OCI-LY1 (cell line): Measurements from ENCODE around the gene TP53TG5.

Experiments
- H2AFZ ChIP-seq: fragments of 200-600 bp; sonication (generic), shearing (Covaris generic); 2 replicates; pipeline ENCODE4 v1.6.0; 2014; ENCODE audit warnings: antibody characterized with exemption, mild to moderate bottlenecking, low read length
- H3F3A ChIP-seq: fragments of 200-600 bp; sonication (generic), shearing (Covaris generic); 2 replicates; pipeline ENCODE4 v1.6.0; 2014; ENCODE audit warnings: mild to moderate bottlenecking, antibody characterized with exemption, low read length, moderate library complexity; ENCODE audit not compliant: insufficient read depth
- H3K27ac ChIP-seq: fragments of 200-600 bp; sonication (generic); 2 replicates; pipeline ENCODE4 v1.5.1; 2014; ENCODE audit warnings: low read length, mixed run types, mild to moderate bottlenecking, low read depth; ENCODE audit not compliant: poor library complexity, severe bottlenecking
- H3K27me3 ChIP-seq: fragments of 200-600 bp; sonication (generic); 2 replicates; pipeline ENCODE4 v1.6.0; 2014; ENCODE audit warnings: antibody characterized with exemption, mild to moderate bottlenecking, low read length, moderate library complexity; ENCODE audit not compliant: insufficient read depth
- H3K36me3 ChIP-seq: fragments of 200-600 bp; sonication (generic); 2 replicates; pipeline ENCODE4 v1.6.1; 2014; ENCODE audit warnings: mild to moderate bottlenecking, antibody characterized with exemption, low read length, moderate library complexity, mixed read lengths; ENCODE audit not compliant: insufficient read depth
- H3K4me1 ChIP-seq: fragments of 200-600 bp; sonication (generic); 2 replicates; pipeline ENCODE4 v1.5.1; 2014; ENCODE audit warnings: mild to moderate bottlenecking, low read length, moderate library complexity; ENCODE audit not compliant: insufficient read depth, severe bottlenecking
- H3K4me2 ChIP-seq: fragments of 200-600 bp; sonication (generic), shearing (Covaris generic); 2 replicates; pipeline ENCODE4 v1.6.1; 2014; ENCODE audit warnings: low read length
- H3K4me3 ChIP-seq: fragments of 200-600 bp; sonication (generic); 2 replicates; pipeline ENCODE4 v1.5.1; 2014; ENCODE audit warnings: low read length, low read depth, mild to moderate bottlenecking, mixed read lengths; ENCODE audit not compliant: poor library complexity, severe bottlenecking
- H3K79me2 ChIP-seq: fragments of 200-600 bp; shearing (Covaris generic); 2 replicates; pipeline ENCODE4 v1.6.1; 2016; ENCODE audit warnings: mixed run types, low read length, mixed read lengths; ENCODE audit not compliant: insufficient read depth
- H3K9ac ChIP-seq: fragments of 200-600 bp; sonication (generic), shearing (Covaris generic); 2 replicates; pipeline ENCODE4 v1.6.1; 2014; ENCODE audit warnings: mild to moderate bottlenecking, low read length, mixed read lengths
- H3K9me2 ChIP-seq: fragments of 200-600 bp; sonication (generic), shearing (Covaris generic); 2 replicates; pipeline ENCODE4 v1.6.1; 2014; ENCODE audit warnings: low read depth, mild to moderate bottlenecking, low read length, mixed read lengths
- H3K9me3 ChIP-seq: fragments of 200-600 bp; shearing (Covaris generic); 2 replicates; pipeline ENCODE4 v1.6.1; 2014; ENCODE audit warnings: low read length, mixed read lengths
- H4K20me1 ChIP-seq: fragments of 200-600 bp; sonication (generic), shearing (Covaris generic); 2 replicates; pipeline ENCODE4 v1.6.0; 2016; ENCODE audit warnings: mild to moderate bottlenecking, low read length; ENCODE audit not compliant: insufficient read depth
- CTCF ChIP-seq: fragments of 200-600 bp; sonication (generic), shearing (Covaris generic); IDR thresholded peaks from 2 replicates; pipeline ENCODE4 v1.5.1; 2017; ENCODE audit warnings: mild to moderate bottlenecking, antibody characterized with exemption, low read length, moderate library complexity, mixed read lengths
- EZH2 ChIP-seq: fragments of 200-600 bp; sonication (generic), shearing (Covaris generic); IDR thresholded peaks from 2 replicates; pipeline ENCODE4 v1.8.0; 2017; ENCODE audit warnings: borderline replicate concordance, mixed run types, mild to moderate bottlenecking, antibody characterized with exemption, low read length, moderate library complexity, mixed read lengths

Gene TP53TG5

GRCh38 chr20:45359406-45360148 is 18.5 kb downstream of the TP53TG5 start:
- no peaks in the 10 kb centered on the region for H3K9me3 ChIP-seq
- no peak overlapping the region for H3K9ac ChIP-seq
- H3K27ac ChIP-seq: no peak overlapping the region
- no peaks in the 10 kb centered on the region for H3K27me3 ChIP-seq
- no peaks in the 10 kb centered on the region for H4K20me1 ChIP-seq
- no peaks in the 10 kb centered on the region for H3F3A ChIP-seq
- no peaks in the 10 kb centered on the region for H3K36me3 ChIP-seq
- H3K4me1 ChIP-seq: peaks cover 14% of the 10 kb centered on the region
- H3K9me2 ChIP-seq: no peaks in the 10 kb centered on the region
- H3K4me3 ChIP-seq: no peak overlapping the region
- H3K79me2 ChIP-seq: no peaks in the 10 kb centered on the region
- no peak overlapping the region for H3K4me2 ChIP-seq
- H2AFZ ChIP-seq: no peak overlapping the region
- no peak for TF ChIP-seq CTCF
- TF ChIP-seq EZH2: no peak

GRCh38 chr20:45359069-45359405 is 19.1 kb downstream of the TP53TG5 start:
- Histone ChIP-seq H3K79me2 (no peaks in the 10 kb centered on the region), H3K9me3 (no peaks in the 10 kb centered on the region), H3K9me2 (no peaks in the 10 kb centered on the region), H2AFZ (no peak overlapping the region), H3K4me2 (no peak overlapping the region), H3K4me1 (peaks cover 11% of the 10 kb centered on the region), H3K4me3 (no peak overlapping the region), H3F3A (no peaks in the 10 kb centered on the region), H3K27ac (no peak overlapping the region), H3K9ac (no peak overlapping the region), H3K27me3 (no peaks in the 10 kb centered on the region), H4K20me1 (no peaks in the 10 kb centered on the region), H3K36me3 (no peaks in the 10 kb centered on the region)
- no peak for TF ChIP-seq CTCF
- no peak for TF ChIP-seq EZH2

GRCh38 chr20:45358282-45359068 is 19.6 kb downstream of the TP53TG5 start:
- peaks cover 5% of the 10 kb centered on the region for H3K4me1 ChIP-seq
- H4K20me1 ChIP-seq: no peaks in the 10 kb centered on the region
- no peaks in the 10 kb centered on the region for H3K9me2 ChIP-seq
- no peak overlapping the region for H3K4me3 ChIP-seq
- H3K27me3 ChIP-seq: no peaks in the 10 kb centered on the region
- H3K4me2 ChIP-seq: no peak overlapping the region
- H3K79me2 ChIP-seq: no peaks in the 10 kb centered on the region
- H2AFZ ChIP-seq: no peak overlapping the region
- H3K9me3 ChIP-seq: no peaks in the 10 kb centered on the region
- H3K36me3 ChIP-seq: no peaks in the 10 kb centered on the region
- no peaks in the 10 kb centered on the region for H3F3A ChIP-seq
- no peak overlapping the region for H3K27ac ChIP-seq
- H3K9ac ChIP-seq: no peak overlapping the region
- TF ChIP-seq EZH2: no peak
- no peak for TF ChIP-seq CTCF
